Naive thymus-derived CD4-positive, alpha-beta T cell (primary cell): Measurements from ENCODE around the gene CAPG. TPM values are rescaled to one million over a fixed set of nuclear protein-coding genes. Genes with fewer than 3 reads are reported as not detected.
A peak's percentile ranks its signal among the peaks of the same experiment; 100 is the strongest.

ENCODE experiments used
- ATAC-seq: fragments of 150-1000 bp; cut with Tn5 transposase; 2 replicates; pipeline ENCODE4 v1.10.0; 2021; ENCODE audit warnings: mild to moderate bottlenecking, moderate library complexity
- CTCF ChIA-PET: fragments of 350-600 bp; sonication (Branson Sonifier 250); formaldehyde crosslinking; loops from one replicate; lab custom pipeline; 2021; ENCODE audit warnings: antibody characterized with exemption; lab: Charles Lee
- POLR2A ChIA-PET: fragments of 350-600 bp; sonication (Branson Sonifier 250); formaldehyde crosslinking; loops from one replicate; lab custom pipeline; 2021; ENCODE audit warnings: antibody characterized with exemption, inconsistent platforms; lab: Charles Lee
- DNase-seq, 9 donors: peaks; one replicate each; pipeline versions ENCODE4 v3.0.0 to v3.0.0-alpha.2; 2020 to 2022; ENCODE audit warnings: mixed read lengths in 1 of 9
- H3K27ac ChIP-seq: one replicate; pipeline ENCODE4 v1.7.0; 2013; ENCODE audit warnings: mild to moderate bottlenecking, low read depth, low read length, moderate library complexity
- H3K27me3 ChIP-seq, 2 donors: one replicate each; pipeline ENCODE4 v1.7.0; 2013; ENCODE audit warnings: low read length in 2 of 2, mild to moderate bottlenecking in 2 of 2, moderate library complexity in 2 of 2; ENCODE audit not compliant: control insufficient read depth in 2 of 2, insufficient read depth in 2 of 2
- H3K36me3 ChIP-seq, 3 experiments: 1 replicate in 2 of 3; 2 replicates in 1 of 3; pipeline ENCODE4 v1.7.0; 2013; ENCODE audit warnings: low read length in 3 of 3, mild to moderate bottlenecking in 3 of 3, moderate library complexity in 1 of 3; ENCODE audit not compliant: insufficient read depth in 3 of 3, control insufficient read depth in 2 of 3
- H3K4me1 ChIP-seq, 2 donors: one replicate each; pipeline ENCODE4 v1.7.0; 2013; ENCODE audit warnings: low read length in 2 of 2, mild to moderate bottlenecking in 2 of 2, moderate library complexity in 1 of 2; ENCODE audit not compliant: control insufficient read depth in 2 of 2, insufficient read depth in 2 of 2
- H3K4me3 ChIP-seq: 2 replicates; pipeline ENCODE4 v1.7.0; 2013; ENCODE audit warnings: mild to moderate bottlenecking, low read length
- H3K9me3 ChIP-seq, 3 experiments: 1 replicate in 2 of 3; 2 replicates in 1 of 3; pipeline ENCODE4 v1.7.0; 2013; ENCODE audit warnings: low read length in 3 of 3; ENCODE audit not compliant: control insufficient read depth in 2 of 3
- H3K27ac Mint-ChIP-seq, 9 donors: one replicate each; pipeline ENCODE4 v1.8.0; 2020 to 2022; ENCODE audit warnings: mixed read lengths in 9 of 9, mild to moderate bottlenecking in 8 of 9, moderate library complexity in 5 of 9, inconsistent platforms in 2 of 9
- H3K27me3 Mint-ChIP-seq, 5 donors: one replicate each; pipeline ENCODE4 v1.8.0; 2021 to 2022; ENCODE audit warnings: mixed read lengths in 5 of 5, mild to moderate bottlenecking in 1 of 5
- H3K36me3 Mint-ChIP-seq, 5 donors: one replicate each; pipeline ENCODE4 v1.8.0; 2020 to 2022; ENCODE audit warnings: mixed read lengths in 5 of 5, mild to moderate bottlenecking in 3 of 5, inconsistent platforms in 1 of 5
- H3K4me1 Mint-ChIP-seq, 7 donors: one replicate each; pipeline ENCODE4 v1.8.0; 2020 to 2022; ENCODE audit warnings: mixed read lengths in 7 of 7, mild to moderate bottlenecking in 3 of 7, inconsistent platforms in 1 of 7
- H3K4me3 Mint-ChIP-seq, 10 donors: one replicate each; pipeline ENCODE4 v1.8.0; 2020 to 2022; ENCODE audit warnings: mild to moderate bottlenecking in 10 of 10, mixed read lengths in 10 of 10, moderate library complexity in 6 of 10, inconsistent platforms in 2 of 10
- H3K9me3 Mint-ChIP-seq, 11 donors: one replicate each; pipeline ENCODE4 v1.8.0; 2020 to 2022; ENCODE audit warnings: mixed read lengths in 11 of 11, mild to moderate bottlenecking in 4 of 11, inconsistent platforms in 1 of 11, moderate library complexity in 1 of 11
- intact Hi-C, 2 donors: fragments of 100-400 bp; cut with micrococcal nuclease; formaldehyde crosslinking; loops; one replicate each; pipeline ENCODE4 v1.15.1; 2023
- polyA plus RNA-seq, 2 donors: library from polyadenylated mRNA; unstranded; fragments of 300-500 nt; fragmentation: Illumina TruSeq; gene quantifications; one replicate each; pipeline ENCODE4 v1.2.3, GENCODE V29; 2021
- total RNA-seq, 6 experiments: library from RNA in 5 of 6; stranded (reverse) in 5 of 6; gene quantifications; 1 replicate in 5 of 6; 2 replicates in 1 of 6; pipeline ENCODE4 v1.2.3 and lab custom pipeline; 2021 to 2026

The CAPG gene
- total and polyA plus RNA-seq, 7 experiments from 2014 or later, result 12.9 to 265 (median 34.3) TPM

GRCh38 chr2:85435981-85436835 lies 26.0 kb upstream of the CAPG start:
- H3K4me1 Mint-ChIP-seq, result peaks cover 15 to 42% (median 34%) of the 10 kb centered on the region in 7 donors
- peak overlapping the region; percentile 89 to 95 (median 94) for H3K27ac Mint-ChIP-seq
- Histone ChIP-seq H3K4me1 (peaks cover 12 to 25% of the 10 kb centered on the region in 2 donors), H3K36me3 (no peaks in the 10 kb centered on the region), H3K4me3 (no peak overlapping the region), H3K9me3 (no peaks in the 10 kb centered on the region), H3K27ac (peak overlapping the region; percentile 82), H3K27me3 (no peaks in the 10 kb centered on the region)
- no peaks in the 10 kb centered on the region for H3K36me3 Mint-ChIP-seq
- intact Hi-C loops, result no loop called here
- DNase-seq, result no peak
- ChIA-PET CTCF (no interaction called here), POLR2A (interaction anchor here (0.7 to 2.6 kb wide), 3 partner anchors 49 to 101 kb away, joined by 3 to 18 read pairs (median 3); partner anchors contain the start of genes ELMOD3 and RETSAT)
- no peaks in the 10 kb centered on the region for H3K27me3 Mint-ChIP-seq
- peak overlapping the region in 9 of 10 donors; percentile 56 to 95 (median 91) for H3K4me3 Mint-ChIP-seq
- H3K9me3 Mint-ChIP-seq, result no peaks in the 10 kb centered on the region
- ATAC-seq, result no peak

DNA sequence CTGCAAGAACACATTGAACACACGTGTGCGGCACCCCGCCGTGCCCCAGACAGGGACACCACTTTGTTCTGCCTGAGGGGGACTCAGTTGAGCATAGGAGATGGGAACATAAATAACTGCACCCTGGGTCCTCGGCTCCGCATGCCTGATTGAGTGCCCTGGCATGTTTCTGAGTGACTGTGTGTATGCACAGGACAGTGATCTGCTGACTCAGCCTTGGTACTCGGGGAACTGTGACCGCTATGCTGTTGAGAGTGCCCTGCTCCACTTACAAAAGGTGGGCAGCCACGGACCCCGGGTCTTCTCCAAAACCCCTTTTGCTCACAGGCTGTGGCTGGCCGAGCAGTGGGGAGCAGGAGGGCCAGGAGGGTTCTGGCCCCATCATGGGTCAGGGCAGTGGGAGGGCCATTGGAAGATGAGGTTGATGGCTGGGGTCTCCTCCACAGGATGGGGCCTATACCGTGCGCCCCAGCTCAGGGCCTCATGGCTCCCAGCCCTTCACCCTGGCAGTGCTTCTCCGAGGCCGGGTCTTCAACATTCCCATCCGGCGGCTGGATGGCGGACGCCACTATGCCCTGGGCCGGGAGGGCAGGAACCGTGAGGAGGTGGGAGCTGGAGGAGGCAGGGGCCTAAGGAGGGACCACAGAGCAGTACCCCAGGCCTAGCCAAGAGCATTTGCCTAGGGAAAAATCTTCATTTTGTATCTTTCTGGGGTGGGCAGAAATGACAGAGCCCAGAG lies 25.2 kb upstream of the CAPG start:
- Mint-ChIP-seq H3K27me3 (no peaks in the 10 kb centered on the region), H3K36me3 (no peaks in the 10 kb centered on the region), H3K4me3 (no peak overlapping the region), H3K27ac (peak overlapping the region in 2 of 9 donors; percentile 14 to 90), H3K4me1 (peaks cover 15 to 38% (median 34%) of the 10 kb centered on the region in 7 donors), H3K9me3 (no peaks in the 10 kb centered on the region)
- Histone ChIP-seq H3K27ac (no peak overlapping the region), H3K9me3 (no peaks in the 10 kb centered on the region), H3K4me3 (no peak overlapping the region), H3K36me3 (no peaks in the 10 kb centered on the region), H3K27me3 (no peaks in the 10 kb centered on the region), H3K4me1 (peaks cover 12 to 25% of the 10 kb centered on the region in 2 donors)
- POLR2A ChIA-PET, result interaction anchor here (0.7 to 1.1 kb wide), 3 partner anchors 81 to 225 kb away, joined by 3 to 5 read pairs (median 3); partner anchors contain the start of genes ELMOD3, MAT2A and RETSAT
- no peak for ATAC-seq
- intact Hi-C loops, result no loop called here
- CTCF ChIA-PET, result interaction anchor here (0.7 kb wide), 1 partner anchor 10 kb away, joined by 3 read pairs; no protein-coding TSS in a partner anchor
- DNase-seq, result no peak

GRCh38 chr2:85434696-85435095 lies 24.5 kb upstream of the CAPG start:
- no peak overlapping the region for H3K27ac Mint-ChIP-seq
- no peaks in the 10 kb centered on the region for H3K36me3 Mint-ChIP-seq
- Histone ChIP-seq H3K27me3 (no peaks in the 10 kb centered on the region), H3K36me3 (no peaks in the 10 kb centered on the region), H3K9me3 (no peaks in the 10 kb centered on the region), H3K27ac (no peak overlapping the region), H3K4me3 (no peak overlapping the region), H3K4me1 (peaks cover 12 to 20% of the 10 kb centered on the region in 2 donors)
- intact Hi-C loops, result no loop called here
- DNase-seq, result no peak
- H3K4me3 Mint-ChIP-seq, result no peak overlapping the region
- peaks cover 13 to 34% (median 29%) of the 10 kb centered on the region in 7 donors for H3K4me1 Mint-ChIP-seq
- ChIA-PET POLR2A (interaction anchor here (0.7 to 1.1 kb wide), 2 partner anchors 104 to 226 kb away, joined by 3 to 5 read pairs; partner anchors contain the start of gene MAT2A), CTCF (interaction anchor here (0.7 kb wide), 1 partner anchor 9 kb away, joined by 3 read pairs; no protein-coding TSS in a partner anchor)
- H3K27me3 Mint-ChIP-seq, result no peaks in the 10 kb centered on the region
- H3K9me3 Mint-ChIP-seq, result no peaks in the 10 kb centered on the region
- no peak for ATAC-seq

- ATAC-seq (no peak), DNase-seq (no peak)
- ChIA-PET CTCF (no interaction called here), POLR2A (interaction anchor here (1.6 kb wide), 1 partner anchor 106 kb away, joined by 6 read pairs; the partner anchor contains the start of gene MAT2A)
- Histone ChIP-seq H3K9me3 (no peaks in the 10 kb centered on the region), H3K4me1 (peaks cover 10 to 11% of the 10 kb centered on the region in 2 donors), H3K4me3 (no peak overlapping the region), H3K27ac (no peak overlapping the region), H3K36me3 (no peaks in the 10 kb centered on the region), H3K27me3 (no peaks in the 10 kb centered on the region)
- Mint-ChIP-seq H3K9me3 (no peaks in the 10 kb centered on the region), H3K27ac (no peak overlapping the region), H3K36me3 (no peaks in the 10 kb centered on the region), H3K27me3 (no peaks in the 10 kb centered on the region), H3K4me1 (peaks cover 14 to 28% (median 19%) of the 10 kb centered on the region in 7 donors), H3K4me3 (no peak overlapping the region)
- intact Hi-C loops, result no loop called here
Observed at GRCh38 chr2:85433511-85434089, 23.4 kb upstream of the CAPG start.

DNA sequence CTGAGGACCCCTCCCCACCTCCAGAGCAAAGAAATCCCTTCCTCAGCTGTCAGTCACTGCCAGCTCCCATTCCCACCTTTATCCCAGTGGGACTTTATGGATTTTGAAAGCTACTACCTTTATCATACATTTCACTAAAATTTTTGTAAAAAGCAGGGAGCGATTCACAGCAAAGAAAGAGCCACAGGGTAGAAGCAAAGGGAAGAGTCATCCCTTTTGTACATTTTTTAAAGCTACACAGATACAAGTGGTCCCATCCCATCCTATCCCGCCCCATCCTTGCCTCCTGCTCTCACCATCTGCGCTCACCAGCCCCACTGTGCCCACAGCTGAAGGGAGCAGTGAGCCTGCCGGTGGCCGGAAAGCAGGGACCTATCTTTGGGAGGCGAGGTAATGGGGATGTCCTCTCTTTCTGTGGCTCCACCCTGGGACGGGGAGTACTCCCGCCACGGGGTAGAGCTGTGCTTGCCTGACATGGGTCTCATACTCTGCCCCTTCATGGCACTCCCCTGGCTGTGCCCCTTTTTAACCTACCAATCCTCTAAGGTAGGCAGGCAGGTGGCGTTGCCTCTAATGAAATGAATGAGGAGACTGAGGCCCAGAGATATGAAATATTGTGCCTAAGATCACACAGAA lies 21.5 kb upstream of the CAPG start:
- Histone ChIP-seq H3K27me3 (no peaks in the 10 kb centered on the region), H3K4me3 (no peak overlapping the region), H3K27ac (no peak overlapping the region), H3K4me1 (no peaks in the 10 kb centered on the region), H3K9me3 (no peaks in the 10 kb centered on the region), H3K36me3 (no peaks in the 10 kb centered on the region)
- ChIA-PET CTCF (interaction anchor here (1.4 kb wide), 1 partner anchor 10 kb away, joined by 3 read pairs; no protein-coding TSS in a partner anchor), POLR2A (interaction anchor here (1.5 kb wide), 1 partner anchor 13 kb away, joined by 3 read pairs; the partner anchor contains the start of gene SH2D6)
- H3K36me3 Mint-ChIP-seq, result no peaks in the 10 kb centered on the region
- no peak for ATAC-seq
- H3K4me3 Mint-ChIP-seq, result no peak overlapping the region
- H3K27ac Mint-ChIP-seq, result no peak overlapping the region
- peaks cover 3 to 12% (median 6%) of the 10 kb centered on the region in 7 donors for H3K4me1 Mint-ChIP-seq
- H3K9me3 Mint-ChIP-seq, result no peaks in the 10 kb centered on the region
- intact Hi-C loops, result no loop called here
- no peak for DNase-seq
- no peaks in the 10 kb centered on the region for H3K27me3 Mint-ChIP-seq
